Left cardiac atrium (tissue), 4 donors: Measurements from ENCODE around the gene GFOD2. TPM values are rescaled to one million over a fixed set of nuclear protein-coding genes. Genes with fewer than 3 reads are reported as not detected.

Experiments
- ATAC-seq, 2 donors: fragments of 200-7000 bp; cut with Tn5 transposase; one replicate each; pipeline ENCODE4 v1.9.1; 2020; ENCODE audit warnings: mild to moderate bottlenecking in 2 of 2, moderate library complexity in 2 of 2
- DNase-seq: peaks from one replicate; pipeline ENCODE4 v3.0.0-alpha.2; 2020
- intact Hi-C, 2 donors: fragments of 100-400 bp; cut with DNase I; formaldehyde crosslinking; loops; one replicate each; pipeline versions ENCODE4 v1.14.1 to v1.15.1; 2022 to 2023
- total RNA-seq, 2 donors: library from RNA; stranded (reverse); fragmentation: NEBNext Ultra II Directional; extraction: Animal tissue kit (Norgen Biotek cat#: 25700); gene quantifications; one replicate each; pipeline ENCODE4 v1.2.1, GENCODE V29; 2021
- donor health status: DM: no; HTN: yes; CAD: no.
- donor health status: DM: no; HTN: yes; CAD: no; lungs with severe emphysema.
- donor health status: DM: yes; HTN: yes; CAD: no.
- donor health status: Dilated cardiomyopathy.

GFOD2 gene
- total RNA-seq, 2 donors from 2014 or later, result 10.1 to 11.7 TPM

GRCh38 chr16:67664871-67665270 is 54.2 kb downstream of the GFOD2 start:
- ATAC-seq, result no peak
- no peak for DNase-seq
- intact Hi-C loops, result loop anchor here in 1 of 2 donors (10.0 kb wide), 1 partner anchor 140 kb away; the partner anchor contains the start of gene RIPOR1

GRCh38 chr16:67664258-67664657 is 54.9 kb downstream of the GFOD2 start:
- DNase-seq (no peak), ATAC-seq (no peak)
- intact Hi-C loops, result loop anchor here in 1 of 2 donors (10.0 kb wide), 1 partner anchor 139 kb away; the partner anchor contains the start of gene RIPOR1

GRCh38 chr16:67663877-67664222 is 55.3 kb downstream of the GFOD2 start:
- intact Hi-C loops, result loop anchor here in 1 of 2 donors (10.0 kb wide), 1 partner anchor 139 kb away; the partner anchor contains the start of gene RIPOR1
- DNase-seq (no peak), ATAC-seq (no peak)

- ATAC-seq, result no peak
- intact Hi-C loops, result loop anchor here in 1 of 2 donors (10.0 kb wide), 1 partner anchor 139 kb away; the partner anchor contains the start of gene RIPOR1
- DNase-seq, result no peak
These were observed 55.8 kb downstream of the GFOD2 start for GRCh38 chr16:67663151-67663876.

- ATAC-seq (no peak), DNase-seq (no peak)
- intact Hi-C loops, result loop anchor here in 1 of 2 donors (10.0 kb wide), 1 partner anchor 138 kb away; the partner anchor contains the start of gene RIPOR1
These were observed 56.5 kb downstream of the GFOD2 start for GRCh38 chr16:67662653-67663010.

GRCh38 chr16:67661886-67662652 is 57.0 kb downstream of the GFOD2 start:
- intact Hi-C loops, result loop anchor here in 1 of 2 donors (10.0 kb wide), 1 partner anchor 137 kb away; the partner anchor contains the start of gene RIPOR1

GRCh38 chr16:67661101-67661761 is 57.9 kb downstream of the GFOD2 start:
- ATAC-seq (no peak), DNase-seq (no peak)
- intact Hi-C loops, result loop anchor here in 1 of 2 donors (10.0 kb wide), 1 partner anchor 136 kb away; the partner anchor contains the start of gene RIPOR1

More at GRCh38 chr16:67661886-67662652, 57.0 kb downstream of the GFOD2 start:
- ATAC-seq, result no peak
- no peak for DNase-seq

- intact Hi-C loops, result loop anchor here in 1 of 2 donors (10.0 kb wide), 1 partner anchor 136 kb away; the partner anchor contains the start of gene RIPOR1
- ATAC-seq (peak; percentile 92 to 94), DNase-seq (peak; percentile 98)
These were observed 58.5 kb downstream of the GFOD2 start, which contains the start of gene PARD6A for GRCh38 chr16:67660564-67661028. TSS of gene PARD6A (plus strand) at chr16:67660960. CDS start at chr16:67661039, 79 bp downstream.

- DNase-seq (peak; percentile 91), ATAC-seq (peak; percentile 92 to 93)
- intact Hi-C loops, result loop anchor here in 1 of 2 donors (5.0 to 10.0 kb wide), 2 partner anchors 88 to 135 kb away; partner anchors contain the start of gene RIPOR1
These were observed 59.2 kb downstream of the GFOD2 start, which contains the start of gene ACD for GRCh38 chr16:67659675-67660563. TSS of gene ACD (minus strand) at chr16:67660260. CDS start at chr16:67660220, 40 bp downstream.

- ATAC-seq, result no peak
- intact Hi-C loops, result loop anchor here in 1 of 2 donors (5.0 kb wide), 1 partner anchor 87 kb away; no protein-coding TSS in a partner anchor
- DNase-seq, result no peak
These were observed 60.1 kb downstream of the GFOD2 start for GRCh38 chr16:67658849-67659674.

GRCh38 chr16:67657751-67658518 is 61.2 kb downstream of the GFOD2 start:
- ATAC-seq, result no peak
- DNase-seq, result no peak
- intact Hi-C loops, result loop anchor here in 1 of 2 donors (5.0 kb wide), 1 partner anchor 86 kb away; no protein-coding TSS in a partner anchor

GRCh38 chr16:67657017-67657608 is 62.0 kb downstream of the GFOD2 start:
- DNase-seq, result no peak
- intact Hi-C loops, result loop anchor here in 1 of 2 donors (5.0 kb wide), 1 partner anchor 85 kb away; no protein-coding TSS in a partner anchor
- ATAC-seq, result no peak

- intact Hi-C loops, result loop anchor here in 1 of 2 donors (5.0 kb wide), 1 partner anchor 84 kb away; no protein-coding TSS in a partner anchor
- ATAC-seq, result no peak
- no peak for DNase-seq
These were observed 62.6 kb downstream of the GFOD2 start for GRCh38 chr16:67656344-67657016.

- intact Hi-C loops, result loop anchor here in 1 of 2 donors (5.0 kb wide), 1 partner anchor 83 kb away; no protein-coding TSS in a partner anchor
- ATAC-seq (no peak), DNase-seq (no peak)
These were observed 63.8 kb downstream of the GFOD2 start for GRCh38 chr16:67655363-67655762.

- ATAC-seq, result no peak
- intact Hi-C loops, result no loop called here
- DNase-seq, result no peak
These were observed 64.7 kb downstream of the GFOD2 start for GRCh38 chr16:67654403-67654911.
